BE2C (cell line): Measurements from ENCODE around the gene UBE4A.

Experiments used
- DNase-seq: peaks from one replicate; pipeline ENCODE4 v3.0.0-alpha.2; 2020
- H3K27me3 ChIP-seq: fragments of 250-450 bp; sonication (Bioruptor Pico); 2 replicates; pipeline ENCODE4 v1.5.1; 2020; ENCODE audit warnings: mild to moderate bottlenecking
- H3K36me3 ChIP-seq: fragments of 250-450 bp; sonication (Bioruptor Pico); 2 replicates; pipeline ENCODE4 v1.5.1; 2020; ENCODE audit warnings: mild to moderate bottlenecking
- H3K4me1 ChIP-seq: fragments of 250-450 bp; sonication (Bioruptor Pico); 2 replicates; pipeline ENCODE4 v1.5.1; 2020
- H3K4me3 ChIP-seq: 2 replicates; pipeline ENCODE4 v1.5.1; 2011; ENCODE audit warnings: low read depth, low read length
- H3K9me3 ChIP-seq: fragments of 250-450 bp; sonication (Bioruptor Pico); 2 replicates; pipeline ENCODE4 v1.5.1; 2020
- CTCF ChIP-seq: IDR thresholded peaks from 2 replicates; pipeline ENCODE4 v1.5.1; 2012; ENCODE audit warnings: mild to moderate bottlenecking, low read depth, low read length

UBE4A gene

GRCh38 chr11:118343248-118343647 lies 16.2 kb upstream of the UBE4A start:
- H3K9me3 ChIP-seq: no peaks in the 10 kb centered on the region
- no peak for DNase-seq
- no peak for TF ChIP-seq CTCF
- H3K4me3 ChIP-seq: no peak overlapping the region
- no peaks in the 10 kb centered on the region for H3K36me3 ChIP-seq
- H3K27me3 ChIP-seq: peaks cover 20% of the 10 kb centered on the region
- no peaks in the 10 kb centered on the region for H3K4me1 ChIP-seq

DNA sequence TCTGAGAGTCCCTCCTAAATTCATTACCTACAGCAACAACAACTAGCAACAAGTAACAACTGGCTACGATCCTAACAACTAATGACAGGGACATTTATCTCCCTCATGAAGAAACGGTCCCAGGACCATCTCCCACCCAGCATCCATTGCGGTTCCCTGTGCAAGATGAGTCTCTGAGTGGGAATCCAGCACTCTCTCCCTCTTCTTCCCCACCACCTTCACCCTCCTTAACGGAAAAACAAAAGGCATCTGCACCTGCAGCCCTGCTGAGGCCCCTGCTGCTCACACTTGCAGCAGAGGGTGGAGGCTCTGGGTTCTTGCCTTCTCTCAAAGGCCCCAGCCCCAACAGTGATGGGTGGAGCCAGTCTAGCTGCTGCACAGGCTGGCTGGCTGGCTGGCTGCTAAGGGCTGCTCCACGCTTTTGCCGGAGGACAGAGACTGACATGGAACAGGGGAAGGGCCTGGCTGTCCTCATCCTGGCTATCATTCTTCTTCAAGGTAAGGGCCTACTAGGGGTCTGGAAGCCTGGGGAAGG lies 15.4 kb upstream of the UBE4A start, which contains the start of gene CD3G:
Gene CD3G, plus strand, starts transcription at position 364 of the 535 bp plus-strand sequence. Its CDS starts 80 bp downstream, at position 444.
- Histone ChIP-seq H3K4me3 (no peak within 1 kb of the TSS), H3K36me3 (no peaks in the 10 kb centered on the region), H3K9me3 (no peaks in the 10 kb centered on the region), H3K27me3 (peaks cover 22% of the 10 kb centered on the region), H3K4me1 (no peaks in the 10 kb centered on the region)
- no peak for TF ChIP-seq CTCF
- no peak for DNase-seq

DNA sequence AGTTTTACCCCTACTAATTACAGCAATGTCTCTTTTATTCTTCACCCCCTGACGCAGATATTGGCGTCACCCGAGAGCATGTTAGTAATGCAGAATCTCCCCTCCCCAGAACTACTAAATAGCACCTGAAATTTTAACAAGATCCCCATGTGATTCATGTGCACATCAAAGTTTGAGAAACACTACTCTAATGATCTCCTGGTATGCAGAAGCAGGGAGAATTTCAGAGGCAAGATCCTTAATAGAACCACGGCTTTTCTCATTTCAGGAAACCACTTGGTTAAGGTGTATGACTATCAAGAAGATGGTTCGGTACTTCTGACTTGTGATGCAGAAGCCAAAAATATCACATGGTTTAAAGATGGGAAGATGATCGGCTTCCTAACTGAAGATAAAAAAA lies 9.9 kb upstream of the UBE4A start:
- peaks cover 50% of the 10 kb centered on the region for H3K27me3 ChIP-seq
- no peak for TF ChIP-seq CTCF
- no peaks in the 10 kb centered on the region for H3K9me3 ChIP-seq
- no peaks in the 10 kb centered on the region for H3K36me3 ChIP-seq
- H3K4me1 ChIP-seq: no peaks in the 10 kb centered on the region
- DNase-seq: no peak
- H3K4me3 ChIP-seq: no peak overlapping the region

- peaks cover 38% of the 10 kb centered on the region for H3K27me3 ChIP-seq
- H3K4me1 ChIP-seq: no peaks in the 10 kb centered on the region
- H3K36me3 ChIP-seq: no peaks in the 10 kb centered on the region
- no peak overlapping the region for H3K4me3 ChIP-seq
- no peak for DNase-seq
- peak; percentile 50 for TF ChIP-seq CTCF
- no peaks in the 10 kb centered on the region for H3K9me3 ChIP-seq
Observed at GRCh38 chr11:118353084-118353710, 6.2 kb upstream of the UBE4A start.

- Histone ChIP-seq H3K4me1 (no peaks in the 10 kb centered on the region), H3K36me3 (no peaks in the 10 kb centered on the region), H3K9me3 (no peaks in the 10 kb centered on the region), H3K4me3 (no peak overlapping the region), H3K27me3 (no peaks in the 10 kb centered on the region)
- DNase-seq: no peak
- TF ChIP-seq CTCF: no peak
Observed at GRCh38 chr11:118358071-118358470, 1.3 kb upstream of the UBE4A start.

DNA sequence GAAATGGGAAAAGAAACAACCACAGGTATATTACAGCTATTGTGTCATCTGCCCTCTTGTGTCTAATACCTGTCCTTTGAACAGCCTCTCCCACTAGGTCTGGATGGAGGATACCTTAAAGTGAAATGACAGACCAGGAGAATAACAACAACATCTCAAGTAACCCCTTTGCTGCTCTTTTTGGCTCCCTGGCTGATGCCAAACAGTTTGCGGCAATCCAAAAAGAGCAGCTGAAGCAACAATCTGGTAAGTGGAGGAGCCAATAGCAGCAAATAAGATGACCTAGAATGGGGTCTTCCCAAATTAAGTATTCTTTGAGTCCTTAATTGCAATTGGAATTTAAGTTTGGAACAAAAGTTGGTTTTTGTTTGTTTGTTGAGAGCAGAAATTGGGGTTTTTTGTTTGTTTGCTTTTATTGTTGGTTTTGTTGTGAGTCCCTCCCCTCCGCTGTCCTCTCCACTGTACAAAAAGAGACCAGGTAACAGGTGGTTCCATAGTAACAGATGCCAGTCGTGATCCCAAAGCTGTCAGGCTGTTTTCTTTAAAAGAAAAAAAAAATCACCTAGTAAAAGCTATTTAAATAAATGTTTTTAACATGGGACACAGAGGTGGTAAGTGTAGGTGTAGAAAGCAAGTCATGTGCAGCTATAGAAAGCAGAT lies 5.7 kb downstream of the UBE4A start:
- no peak for TF ChIP-seq CTCF
- H3K36me3 ChIP-seq: peaks cover 32% of the 10 kb centered on the region
- H3K9me3 ChIP-seq: no peaks in the 10 kb centered on the region
- H3K4me3 ChIP-seq: no peak overlapping the region
- no peaks in the 10 kb centered on the region for H3K27me3 ChIP-seq
- no peak for DNase-seq
- no peaks in the 10 kb centered on the region for H3K4me1 ChIP-seq
